HG02610 (cell line): ENCODE results near the gene NDUFS5.
"Not testable (repeated sequence)": the region's sequence is repeated elsewhere in the genome, so short reads cannot be mapped to it uniquely, and the experiment has no call there.

Experiments used
- ATAC-seq: cut with Tn5 transposase; IDR thresholded peaks from one replicate; pipeline ENCODE4 v1.9.1; 2021; ENCODE audit warnings: mild to moderate bottlenecking, moderate library complexity; ENCODE audit not compliant: unreplicated experiment

NDUFS5 gene

GRCh38 chr1:39026051-39026865 is at the start of gene NDUFS5:
Gene NDUFS5, plus strand, starts transcription at chr1:39026350. Its CDS starts 2,375 bp downstream, at chr1:39028725.
- ATAC-seq: peak; percentile 79

GRCh38 chr1:38977399-38978244 is 48.5 kb upstream of the NDUFS5 start:
- ATAC-seq: not testable (repeated sequence)

- ATAC-seq: not testable (repeated sequence)
Observed at GRCh38 chr1:38978245-38978542, 48.0 kb upstream of the NDUFS5 start.

GRCh38 chr1:38979380-38979779 is 46.8 kb upstream of the NDUFS5 start:
- ATAC-seq: not testable (repeated sequence)

- no peak for ATAC-seq
Observed at GRCh38 chr1:38989979-38990378, 36.2 kb upstream of the NDUFS5 start.

- ATAC-seq: no peak
Observed at GRCh38 chr1:38990386-38990737, 35.8 kb upstream of the NDUFS5 start.

GRCh38 chr1:38990738-38991637 is 35.2 kb upstream of the NDUFS5 start, which contains the start of gene AKIRIN1:
Gene AKIRIN1, plus strand, starts transcription at chr1:38991276. Its CDS starts 105 bp downstream, at chr1:38991381.
- ATAC-seq: peak; percentile 93

GRCh38 chr1:38991638-38992411 is 34.3 kb upstream of the NDUFS5 start:
- ATAC-seq: no peak

- ATAC-seq: no peak
Observed at GRCh38 chr1:38992412-38993111, 33.6 kb upstream of the NDUFS5 start.

GRCh38 chr1:38994196-38994595 is 32.0 kb upstream of the NDUFS5 start:
- ATAC-seq: no peak

- no peak for ATAC-seq
Observed at GRCh38 chr1:38997034-38997900, 28.9 kb upstream of the NDUFS5 start.

- ATAC-seq: no peak
Observed at GRCh38 chr1:38997901-38998190, 28.3 kb upstream of the NDUFS5 start.

- ATAC-seq: no peak
Observed at GRCh38 chr1:39001516-39002421, 24.4 kb upstream of the NDUFS5 start.

GRCh38 chr1:39003281-39003680 is 22.9 kb upstream of the NDUFS5 start:
- ATAC-seq: no peak

- ATAC-seq: no peak
Observed at GRCh38 chr1:39003794-39004193, 22.4 kb upstream of the NDUFS5 start.

- ATAC-seq: no peak
Observed at GRCh38 chr1:39006287-39006686, 19.9 kb upstream of the NDUFS5 start.

- no peak for ATAC-seq
Observed at GRCh38 chr1:39006726-39007645, 19.2 kb upstream of the NDUFS5 start.
